IMR-90 (cell line): Measurements from ENCODE around the gene S100A2. TPM values are rescaled to one million over a fixed set of nuclear protein-coding genes. Genes with fewer than 3 reads are reported as not detected.

Source experiments
- CEBPB ChIP-seq: IDR thresholded peaks from 2 replicates; pipeline ENCODE4 v1.6.1; 2012; ENCODE audit warnings: low read depth, low read length, improper control_type of control experiment
- USF2 ChIP-seq: fragments of 150-350 bp; IDR thresholded peaks from 2 replicates; pipeline ENCODE4 v1.6.1; 2017; ENCODE audit warnings: mild to moderate bottlenecking, antibody characterized with exemption, low read length, low read depth
- polyA plus RNA-seq, 3 experiments: library from polyadenylated mRNA; depleted of rRNA; stranded (reverse); fragments of >200 nt; gene quantifications; 2 replicates each; pipeline ENCODE4 v1.2.3, GENCODE V29; 2012; ENCODE audit warnings: low replicate concordance in 1 of 3
- total RNA-seq: library from RNA; depleted of rRNA; stranded (reverse); fragments of >200 nt; gene quantifications from 2 replicates; pipeline ENCODE4 v1.2.3, GENCODE V29; 2012

Gene S100A2
- total and polyA plus RNA-seq, 2 of the 4 experiments (the other 2 are of a cell fraction) = 3.6 to 7.9 TPM

GRCh38 chr1:153541641-153542590 lies 23.7 kb downstream of the S100A2 start (continued):
- TF ChIP-seq CEBPB (no peak), USF2 (no peak)
